NB4 (cell line): ENCODE measurements around the gene ARHGAP23.

Source experiments
- DNase-seq: peaks from one replicate; pipeline ENCODE4 v3.0.0; 2010; ENCODE audit warnings: low read depth
- H3K4me3 ChIP-seq: one replicate; pipeline ENCODE4 v1.5.1; 2011; ENCODE audit warnings: mild to moderate bottlenecking, low read depth, low read length, moderate library complexity
- MYC ChIP-seq: IDR thresholded peaks from 2 replicates; pipeline ENCODE4 v1.6.1; 2011; ENCODE audit warnings: low read depth, low read length
- POLR2A ChIP-seq: IDR thresholded peaks from 2 replicates; pipeline ENCODE4 v1.6.1; 2011; ENCODE audit warnings: mild to moderate bottlenecking; ENCODE audit not compliant: insufficient read length; ENCODE audit errors: extremely low read depth
- TF ChIP-seq, protein P1 (sequence below): IDR thresholded peaks from one replicate; pipeline ENCODE4 v1.5.1; 2012; ENCODE audit warnings: low read depth, low read length
- TF ChIP-seq, protein P2 (sequence below): IDR thresholded peaks from 2 replicates; pipeline ENCODE4 v1.6.1; 2011; ENCODE audit warnings: low read depth, low read length

The ARHGAP23 gene

GRCh38 chr17:38402897-38403296, 25.4 kb upstream of the ARHGAP23 start:
- TF ChIP-seq MYC, result no peak
- TF ChIP-seq POLR2A, result no peak
- TF ChIP-seq, protein P1, sequence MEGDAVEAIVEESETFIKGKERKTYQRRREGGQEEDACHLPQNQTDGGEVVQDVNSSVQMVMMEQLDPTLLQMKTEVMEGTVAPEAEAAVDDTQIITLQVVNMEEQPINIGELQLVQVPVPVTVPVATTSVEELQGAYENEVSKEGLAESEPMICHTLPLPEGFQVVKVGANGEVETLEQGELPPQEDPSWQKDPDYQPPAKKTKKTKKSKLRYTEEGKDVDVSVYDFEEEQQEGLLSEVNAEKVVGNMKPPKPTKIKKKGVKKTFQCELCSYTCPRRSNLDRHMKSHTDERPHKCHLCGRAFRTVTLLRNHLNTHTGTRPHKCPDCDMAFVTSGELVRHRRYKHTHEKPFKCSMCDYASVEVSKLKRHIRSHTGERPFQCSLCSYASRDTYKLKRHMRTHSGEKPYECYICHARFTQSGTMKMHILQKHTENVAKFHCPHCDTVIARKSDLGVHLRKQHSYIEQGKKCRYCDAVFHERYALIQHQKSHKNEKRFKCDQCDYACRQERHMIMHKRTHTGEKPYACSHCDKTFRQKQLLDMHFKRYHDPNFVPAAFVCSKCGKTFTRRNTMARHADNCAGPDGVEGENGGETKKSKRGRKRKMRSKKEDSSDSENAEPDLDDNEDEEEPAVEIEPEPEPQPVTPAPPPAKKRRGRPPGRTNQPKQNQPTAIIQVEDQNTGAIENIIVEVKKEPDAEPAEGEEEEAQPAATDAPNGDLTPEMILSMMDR, result no peak
- TF ChIP-seq, protein P2, sequence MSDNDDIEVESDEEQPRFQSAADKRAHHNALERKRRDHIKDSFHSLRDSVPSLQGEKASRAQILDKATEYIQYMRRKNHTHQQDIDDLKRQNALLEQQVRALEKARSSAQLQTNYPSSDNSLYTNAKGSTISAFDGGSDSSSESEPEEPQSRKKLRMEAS, result no peak
- H3K4me3 ChIP-seq, result no peak overlapping the region
- no peak for DNase-seq

DNA sequence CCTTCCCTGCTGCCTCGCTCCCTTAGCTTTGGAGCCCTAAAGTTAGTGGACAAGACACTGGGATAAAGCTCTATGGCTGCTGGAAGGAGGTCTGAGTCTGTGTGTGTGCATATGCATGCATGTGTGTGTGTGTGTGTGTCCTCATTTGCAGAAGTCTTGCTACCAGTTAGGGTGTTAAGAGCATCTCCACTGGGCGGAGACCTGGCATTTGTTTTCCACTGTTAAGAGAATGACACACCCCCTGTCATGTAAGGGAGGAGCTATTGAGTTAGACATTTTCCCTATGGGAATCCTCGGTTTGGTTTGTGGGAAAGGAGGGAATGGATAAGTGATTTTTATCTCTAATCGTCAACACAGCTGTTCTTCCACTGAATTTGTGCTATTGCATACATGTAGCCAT, 24.8 kb upstream of the ARHGAP23 start:
- H3K4me3 ChIP-seq, result no peak overlapping the region
- TF ChIP-seq MYC (no peak), POLR2A (no peak)
- TF ChIP-seq, protein P2, result no peak
- TF ChIP-seq, protein P1, result no peak
- DNase-seq, result peak; percentile 40

DNA sequence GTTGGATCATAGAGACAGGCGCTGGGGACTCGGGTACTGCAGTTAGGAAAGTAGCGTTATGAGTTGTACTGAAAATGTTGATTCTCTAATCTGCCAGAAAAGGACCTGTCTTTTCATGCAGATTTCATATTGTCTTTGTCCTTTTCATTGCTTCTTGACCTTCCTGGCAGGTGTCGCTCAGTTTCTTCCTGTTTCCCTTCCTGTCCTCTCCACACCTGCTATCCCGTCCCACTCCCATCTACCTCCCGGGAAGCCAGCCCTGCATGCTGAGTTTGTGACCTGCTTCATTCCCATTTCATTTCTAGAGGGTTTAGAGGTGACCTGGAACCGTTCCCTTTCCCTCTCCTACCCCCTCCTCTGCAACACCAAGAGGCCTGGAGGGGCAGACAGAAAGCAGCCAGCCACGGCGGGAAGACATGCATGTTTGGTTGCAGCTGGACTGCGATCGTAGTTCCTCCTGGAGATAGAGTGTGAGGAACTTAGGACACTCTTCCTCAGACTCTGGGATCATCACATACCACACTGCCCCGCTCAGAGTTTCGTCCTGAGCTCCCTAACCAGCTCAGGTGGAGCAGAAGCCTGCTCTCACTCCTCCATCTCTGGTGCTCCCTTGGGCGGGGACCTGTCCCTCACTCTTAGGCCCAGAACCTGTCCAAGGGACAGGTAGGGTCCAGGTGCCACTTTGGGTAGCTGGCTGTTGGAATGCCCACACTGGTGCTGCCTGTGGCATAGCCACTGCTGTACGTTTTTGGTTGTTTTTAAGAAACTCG, 23.9 kb upstream of the ARHGAP23 start:
- H3K4me3 ChIP-seq, result no peak overlapping the region
- TF ChIP-seq, protein P1, result no peak
- TF ChIP-seq POLR2A (no peak), MYC (no peak)
- TF ChIP-seq, protein P2, result no peak
- DNase-seq, result no peak

GRCh38 chr17:38405654-38406053, 22.6 kb upstream of the ARHGAP23 start:
- TF ChIP-seq, protein P2, result no peak
- TF ChIP-seq, protein P1, result no peak
- no peak for TF ChIP-seq MYC
- no peak for TF ChIP-seq POLR2A
- no peak overlapping the region for H3K4me3 ChIP-seq
- no peak for DNase-seq

DNA sequence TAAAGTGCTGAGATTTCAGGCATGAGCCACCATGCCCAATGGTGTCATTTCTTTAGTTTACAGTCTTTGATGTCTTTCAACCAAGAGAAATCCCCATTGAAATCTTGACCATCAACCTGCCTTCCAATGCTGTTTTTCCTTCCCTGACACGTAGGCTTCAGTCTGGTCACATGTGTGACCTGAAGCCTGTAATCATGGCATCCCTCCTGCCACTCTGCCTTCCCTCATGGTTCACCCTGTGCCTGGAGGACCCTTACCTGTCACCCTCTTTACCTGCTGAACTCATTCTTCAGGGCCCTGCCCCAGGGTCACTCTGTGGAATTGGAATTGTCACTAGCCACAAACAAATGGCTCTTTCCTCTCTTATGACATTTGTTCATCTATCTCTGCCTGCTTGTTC, 18.1 kb upstream of the ARHGAP23 start:
- TF ChIP-seq MYC (no peak), POLR2A (no peak)
- TF ChIP-seq, protein P2, result no peak
- TF ChIP-seq, protein P1, result no peak

More for the DNA sequence above, 18.1 kb upstream of the ARHGAP23 start:
- DNase-seq, result no peak
- no peak overlapping the region for H3K4me3 ChIP-seq
